H9 (cell line): Measurements from ENCODE around the gene TMPRSS9. TPM values are rescaled to one million over a fixed set of nuclear protein-coding genes. Genes with fewer than 3 reads are reported as not detected.
"Not testable (repeated sequence)": the region's sequence is repeated elsewhere in the genome, so short reads cannot be mapped to it uniquely, and the experiment has no call there.

Experiments used
- DNase-seq: peaks from one replicate; pipeline ENCODE4 v3.0.0-alpha.2; 2017
- H2AFZ ChIP-seq: one replicate; pipeline ENCODE4 v1.6.1; 2013; ENCODE audit warnings: mild to moderate bottlenecking, low read length, control low read depth, moderate library complexity
- H2AK5ac ChIP-seq: 2 replicates; pipeline ENCODE4 v1.6.1; 2013; ENCODE audit warnings: low read length, control low read depth, mixed read lengths; ENCODE audit not compliant: insufficient read length
- H2BK120ac ChIP-seq: one replicate; pipeline ENCODE4 v1.6.1; 2013; ENCODE audit warnings: low read depth, mild to moderate bottlenecking, low read length, control low read depth, inconsistent platforms; ENCODE audit not compliant: poor library complexity, severe bottlenecking
- H2BK12ac ChIP-seq: 2 replicates; pipeline ENCODE4 v1.6.1; 2013; ENCODE audit warnings: low read length, control low read depth, mixed read lengths, low read depth; ENCODE audit not compliant: insufficient read length
- H2BK15ac ChIP-seq: 2 replicates; pipeline ENCODE4 v1.6.1; 2013; ENCODE audit warnings: low read depth, low read length, control low read depth
- H2BK20ac ChIP-seq: one replicate; pipeline ENCODE4 v1.6.1; 2013; ENCODE audit warnings: low read depth, mild to moderate bottlenecking, low read length, control low read depth, inconsistent platforms; ENCODE audit not compliant: poor library complexity, severe bottlenecking
- H2BK5ac ChIP-seq: 2 replicates; pipeline ENCODE4 v1.6.1; 2013; ENCODE audit warnings: low read length, control low read depth, mixed read lengths; ENCODE audit not compliant: insufficient read length
- H3K14ac ChIP-seq: 2 replicates; pipeline ENCODE4 v1.6.1; 2013; ENCODE audit warnings: low read length, control low read depth; ENCODE audit not compliant: insufficient read depth
- H3K18ac ChIP-seq: 2 replicates; pipeline ENCODE4 v1.6.1; 2013; ENCODE audit warnings: low read depth, mild to moderate bottlenecking, mixed read lengths, low read length, control low read depth; ENCODE audit not compliant: insufficient read length
- H3K23ac ChIP-seq: 2 replicates; pipeline ENCODE4 v1.6.1; 2013; ENCODE audit warnings: low read length, control low read depth, mixed read lengths, low read depth; ENCODE audit not compliant: insufficient read length
- H3K23me2 ChIP-seq: 2 replicates; pipeline ENCODE4 v1.6.1; 2013; ENCODE audit warnings: low read depth, mild to moderate bottlenecking, mixed read lengths, low read length, control low read depth; ENCODE audit not compliant: insufficient read length, poor library complexity, severe bottlenecking
- H3K27ac ChIP-seq: 2 replicates; pipeline ENCODE4 v1.5.1; 2013; ENCODE audit warnings: low read length, control low read depth, mixed read lengths, low read depth; ENCODE audit not compliant: insufficient read length
- H3K27me3 ChIP-seq: 2 replicates; pipeline ENCODE4 v1.6.1; 2013; ENCODE audit warnings: low read length, control low read depth, inconsistent platforms; ENCODE audit not compliant: insufficient read depth
- H3K4ac ChIP-seq: 2 replicates; pipeline ENCODE4 v1.6.1; 2013; ENCODE audit warnings: low read depth, mild to moderate bottlenecking, control low read depth, inconsistent platforms, low read length, moderate library complexity
- H3K4me1 ChIP-seq: 2 replicates; pipeline ENCODE4 v1.6.1; 2013; ENCODE audit warnings: low read length, control low read depth, inconsistent platforms; ENCODE audit not compliant: insufficient read depth
- H3K4me2 ChIP-seq: 2 replicates; pipeline ENCODE4 v1.6.1; 2013; ENCODE audit warnings: low read length, control low read depth, mixed read lengths; ENCODE audit not compliant: insufficient read length, insufficient read depth
- H3K56ac ChIP-seq: 2 replicates; pipeline ENCODE4 v1.6.1; 2013; ENCODE audit warnings: low read depth, mild to moderate bottlenecking, mixed read lengths, low read length, control low read depth; ENCODE audit not compliant: insufficient read length
- H3K79me1 ChIP-seq: 2 replicates; pipeline ENCODE4 v1.6.1; 2013; ENCODE audit warnings: low read depth, mild to moderate bottlenecking, moderate library complexity, low read length, control low read depth, inconsistent platforms; ENCODE audit not compliant: insufficient read depth, poor library complexity, severe bottlenecking
- H3K79me2 ChIP-seq: 2 replicates; pipeline ENCODE4 v1.6.1; 2013; ENCODE audit warnings: low read length, control low read depth, inconsistent platforms; ENCODE audit not compliant: insufficient read depth
- H3K9ac ChIP-seq: 2 replicates; pipeline ENCODE4 v1.6.1; 2013; ENCODE audit warnings: low read length, control low read depth, mixed read lengths; ENCODE audit not compliant: insufficient read length; ENCODE audit errors: extremely low read depth
- H3K9me3 ChIP-seq: one replicate; pipeline ENCODE4 v1.6.1; 2013; ENCODE audit warnings: low read depth, low read length, inconsistent platforms; ENCODE audit not compliant: control insufficient read depth
- H3T11ph ChIP-seq: one replicate; pipeline ENCODE4 v1.6.1; 2013; ENCODE audit warnings: mild to moderate bottlenecking, low read length, control low read depth, inconsistent platforms
- H4K20me1 ChIP-seq: one replicate; pipeline ENCODE4 v1.6.1; 2013; ENCODE audit not compliant: control insufficient read depth, insufficient read length, insufficient read depth
- H4K5ac ChIP-seq: 2 replicates; pipeline ENCODE4 v1.6.1; 2013; ENCODE audit warnings: low read depth, mild to moderate bottlenecking, mixed read lengths, low read length, control low read depth; ENCODE audit not compliant: insufficient read length
- H4K8ac ChIP-seq: replicated peaks from 2 replicates; pipeline ENCODE4 v1.6.1; 2013; ENCODE audit warnings: low read length, control low read depth, mixed read lengths, low read depth; ENCODE audit not compliant: insufficient read length
- H4K91ac ChIP-seq: 2 replicates; pipeline ENCODE4 v1.6.1; 2013; ENCODE audit warnings: low read depth, mild to moderate bottlenecking, moderate library complexity, mixed read lengths, low read length, control low read depth; ENCODE audit not compliant: insufficient read length
- H3K27ac Mint-ChIP-seq, 3 experiments: 2 replicates in 2 of 3; 3 replicates in 1 of 3; pipeline ENCODE4 v1.8.0; 2020 to 2021; ENCODE audit warnings: mixed read lengths in 3 of 3, mild to moderate bottlenecking in 1 of 3, moderate library complexity in 1 of 3
- H3K27me3 Mint-ChIP-seq: 2 replicates; pipeline ENCODE4 v1.8.0; 2021; ENCODE audit warnings: low read depth, mild to moderate bottlenecking, moderate library complexity, mixed read lengths
- H3K36me3 Mint-ChIP-seq, 3 experiments: 2 replicates in 2 of 3; 3 replicates in 1 of 3; pipeline ENCODE4 v1.8.0; 2020 to 2021; ENCODE audit warnings: low read depth in 3 of 3, mixed read lengths in 3 of 3; ENCODE audit not compliant: insufficient read depth in 1 of 3
- H3K4me1 Mint-ChIP-seq, 2 experiments: 2 replicates each; pipeline ENCODE4 v1.8.0; 2020; ENCODE audit warnings: mixed read lengths in 2 of 2
- H3K4me3 Mint-ChIP-seq, 2 experiments: 2 replicates in 1 of 2; 3 replicates in 1 of 2; pipeline ENCODE4 v1.8.0; 2020 to 2021; ENCODE audit warnings: mild to moderate bottlenecking in 2 of 2, mixed read lengths in 2 of 2, moderate library complexity in 1 of 2
- H3K9me3 Mint-ChIP-seq, 2 experiments: 2 replicates in 1 of 2; 3 replicates in 1 of 2; pipeline ENCODE4 v1.8.0; 2020; ENCODE audit warnings: mild to moderate bottlenecking in 2 of 2, mixed read lengths in 2 of 2, moderate library complexity in 1 of 2
- CTCF ChIP-seq: fragments of 200-600 bp; sonication (generic); conservative IDR thresholded peaks from 3 replicates; pipeline ENCODE4 v1.8.0; 2021; ENCODE audit warnings: antibody characterized with exemption, mild to moderate bottlenecking
- WGBS: extraction: QIAGEN DNeasy Blood & Tissue Kit; methylation state at CpG from one replicate; pipeline ENCODE4 v1.1.7; 2013; ENCODE audit warnings: missing lambda C conversion rate, low lambda C conversion rate, mixed read lengths; ENCODE audit not compliant: insufficient read length; ENCODE audit errors: extremely low coverage; 5-methylcytosine and 5-hydroxymethylcytosine counted together
- total RNA-seq: library from RNA; stranded (reverse); gene quantifications from 2 replicates; pipeline ENCODE4 v1.2.1, GENCODE V29; 2021

TMPRSS9 gene
- total RNA-seq, 1 experiment from 2014 or later, result 0.24 TPM

DNA sequence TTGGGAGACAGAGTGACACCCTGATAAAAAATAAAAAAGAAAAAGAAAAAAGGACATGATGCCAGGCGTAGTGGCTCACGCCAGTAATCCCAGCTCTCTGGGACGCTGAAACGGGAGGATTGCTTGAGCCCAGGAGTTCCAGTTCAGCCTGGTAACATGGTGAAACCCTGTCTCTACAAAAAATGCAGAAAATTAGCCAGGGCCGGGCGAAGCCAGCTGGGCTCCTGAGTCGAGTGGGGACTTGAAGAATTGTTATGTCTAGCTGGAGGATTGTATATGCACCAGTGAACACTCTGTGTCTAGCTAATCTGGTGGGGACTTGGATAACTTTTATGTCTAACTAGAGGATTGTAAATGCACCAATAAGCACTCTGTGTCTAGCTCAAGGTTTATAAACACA lies 32.3 kb downstream of the TMPRSS9 start:
- no peak overlapping the region for H3K27ac ChIP-seq
- no peak overlapping the region for H4K5ac ChIP-seq
- H2AFZ ChIP-seq, result no peak overlapping the region
- H3K79me2 ChIP-seq, result no peaks in the 10 kb centered on the region
- H4K91ac ChIP-seq, result no peak overlapping the region
- H2AK5ac ChIP-seq, result no peak overlapping the region
- no peak for TF ChIP-seq CTCF
- H3K18ac ChIP-seq, result no peak overlapping the region
- no peak overlapping the region for H3K56ac ChIP-seq
- no peak overlapping the region for H4K8ac ChIP-seq
- H2BK12ac ChIP-seq, result no peak overlapping the region
- no peaks in the 10 kb centered on the region for H3K4me1 Mint-ChIP-seq
- no peak overlapping the region for H2BK20ac ChIP-seq
- H3K23ac ChIP-seq, result no peak overlapping the region
- no peak overlapping the region for H3K4me2 ChIP-seq
- WGBS, result no CpG with 5 or more reads among the region's 7 CpGs
- no peak overlapping the region for H2BK5ac ChIP-seq
- no peak overlapping the region for H3K14ac ChIP-seq
- no peaks in the 10 kb centered on the region; the same call in 1 of the 2 replicates for H3K27me3 ChIP-seq
- no peaks in the 10 kb centered on the region for H3K36me3 Mint-ChIP-seq
- H3K79me1 ChIP-seq, result no peaks in the 10 kb centered on the region
- no peaks in the 10 kb centered on the region for H3K9me3 ChIP-seq
- no peak overlapping the region for H3T11ph ChIP-seq
- H3K4me3 Mint-ChIP-seq, result no peak overlapping the region
- no peaks in the 10 kb centered on the region for H3K9me3 Mint-ChIP-seq
- H3K4ac ChIP-seq, result no peak overlapping the region
- no peaks in the 10 kb centered on the region for H3K23me2 ChIP-seq
- DNase-seq, result no peak
- no peak overlapping the region for H3K27ac Mint-ChIP-seq
- H3K27me3 Mint-ChIP-seq, result peaks cover 35% of the 10 kb centered on the region
- H2BK120ac ChIP-seq, result no peak overlapping the region
- no peaks in the 10 kb centered on the region for H4K20me1 ChIP-seq
- H3K9ac ChIP-seq, result no peak overlapping the region
- H3K4me1 ChIP-seq, result no peaks in the 10 kb centered on the region; the same call in 1 of the 2 replicates
- no peak overlapping the region for H2BK15ac ChIP-seq

DNA sequence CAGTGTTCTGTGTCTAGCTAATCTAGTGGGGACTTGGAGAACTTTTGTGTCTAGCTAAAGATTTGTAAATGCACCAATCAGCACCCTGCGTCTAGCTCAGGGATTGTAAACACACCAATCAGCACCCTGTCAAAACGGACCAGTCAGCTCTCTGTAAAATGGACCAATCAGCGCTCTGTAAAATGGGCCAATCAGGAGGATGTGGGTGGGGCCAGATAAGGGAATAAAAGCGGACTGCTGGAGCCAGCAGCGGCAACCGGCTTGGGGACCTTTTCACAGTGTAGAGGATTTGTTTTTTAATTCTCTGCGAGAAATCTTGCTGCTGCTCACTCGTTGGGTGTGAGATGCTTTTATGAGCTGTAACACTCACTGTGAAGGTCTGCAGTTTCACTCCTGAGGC lies 32.8 kb downstream of the TMPRSS9 start:
- not testable (repeated sequence) for H2AFZ ChIP-seq, H3K14ac ChIP-seq, H2BK12ac ChIP-seq, H3K4me2 ChIP-seq, H4K20me1 ChIP-seq, H3K4me3 Mint-ChIP-seq, H4K8ac ChIP-seq, H2BK20ac ChIP-seq, H3K79me2 ChIP-seq, H3K4ac ChIP-seq, H3K4me1 Mint-ChIP-seq, H3K4me1 ChIP-seq, H3K56ac ChIP-seq, H3K9me3 ChIP-seq, H3K79me1 ChIP-seq, H3K9me3 Mint-ChIP-seq, H3K18ac ChIP-seq, H2AK5ac ChIP-seq, DNase-seq, H3K23me2 ChIP-seq, H3K27ac ChIP-seq, H3K23ac ChIP-seq, H2BK15ac ChIP-seq, H3K36me3 Mint-ChIP-seq, H4K5ac ChIP-seq, H2BK5ac ChIP-seq, H4K91ac ChIP-seq, H3T11ph ChIP-seq, H3K27me3 ChIP-seq, H3K27ac Mint-ChIP-seq, H3K9ac ChIP-seq, H2BK120ac ChIP-seq
- H3K27me3 Mint-ChIP-seq, result peaks cover 30% of the 10 kb centered on the region
- WGBS, result no CpG with 5 or more reads among the region's 8 CpGs
